Heart left ventricle (tissue), 13 donors: ENCODE results near the gene SNRPD3.

ENCODE experiments used
- CTCF ChIP-seq, 12 donors: fragments of 200-600 bp; sonication (generic) in 4 of 12; IDR thresholded peaks; one replicate each; pipeline versions ENCODE4 v1.5.0 to v1.8.0; 2018 to 2022; ENCODE audit warnings: antibody characterized with exemption in 12 of 12, mild to moderate bottlenecking in 5 of 12
- POLR2A ChIP-seq, 2 donors: fragments of 450-650 bp; IDR thresholded peaks; one replicate each; pipeline ENCODE4 v1.6.1; 2017; ENCODE audit warnings: antibody characterized with exemption in 2 of 2, mild to moderate bottlenecking in 2 of 2, moderate library complexity in 2 of 2
- donor health status: ischemic (EF 13 %, LVEDD 7.1; RV severe dilation, severe dysfunction).
- donor health status: DM: no; HTN: yes; CAD: no.
- donor health status: DM: no; HTN: no; CAD: no.
- donor health status: ischemic (EF 25% LVEDD 6.9; RV normal size, moderate dysfunction).
- donor health status: ischemic (EF 25% LVEDD 5.7; RV mildly dilated, moderate dysfunction).
- donor health status: ischemic (EF 35%, LVEDD 5.7; RV mildly dilated, moderate dysfunction).
- donor health status: nonischemic (EF 11% LVEDD 7.7; RV severe dilation, severe dysfunction).
- donor health status: DM: yes; HTN: yes; CAD: no.
- donor health status: PGD.
- donor health status: ischemic (EF 29% LVEDD 5.4; RV normal size, mild dysfunction).
- donor health status: nonischemic (EF 23%, LVEDD 6.1; RV moderate dilation, normal function).

- TF ChIP-seq CTCF (IDR thresholded peaks at IDR 0.05) = no peak
- no peak for TF ChIP-seq POLR2A (IDR thresholded peaks at IDR 0.05)
Observed at GRCh38 chr22:24550028-24550901, 5.5 kb upstream of the SNRPD3 start.
